ENCODE data around the gene STYX. TPM values are rescaled to one million over a fixed set of nuclear protein-coding genes. Genes with fewer than 3 reads are reported as not detected.
"Not testable (repeated sequence)": the region's sequence is repeated elsewhere in the genome, so short reads cannot be mapped to it uniquely, and the experiment has no call there.

The STYX gene
- total RNA-seq, 3 donors from 2014 or later, result 15.1 to 17.7 (median 16.0) TPM

GRCh38 chr14:52755607-52756316 is 25.8 kb downstream of the STYX start:
- no peaks in the 10 kb centered on the region for H3K9me3 ChIP-seq
- peaks cover 2% of the 10 kb centered on the region for H3K36me3 ChIP-seq
- H3K4me3 ChIP-seq, result no peak overlapping the region
- no peak for DNase-seq (ENCODE audit: low spot score in 2 of 2)
- intact Hi-C loops (cut with DNase I; ENCODE audit: low total_unique reads), result no loop called here
- no peak for TF ChIP-seq POLR2AphosphoS5 (IDR thresholded peaks at IDR 0.05)
- TF ChIP-seq, protein P1, sequence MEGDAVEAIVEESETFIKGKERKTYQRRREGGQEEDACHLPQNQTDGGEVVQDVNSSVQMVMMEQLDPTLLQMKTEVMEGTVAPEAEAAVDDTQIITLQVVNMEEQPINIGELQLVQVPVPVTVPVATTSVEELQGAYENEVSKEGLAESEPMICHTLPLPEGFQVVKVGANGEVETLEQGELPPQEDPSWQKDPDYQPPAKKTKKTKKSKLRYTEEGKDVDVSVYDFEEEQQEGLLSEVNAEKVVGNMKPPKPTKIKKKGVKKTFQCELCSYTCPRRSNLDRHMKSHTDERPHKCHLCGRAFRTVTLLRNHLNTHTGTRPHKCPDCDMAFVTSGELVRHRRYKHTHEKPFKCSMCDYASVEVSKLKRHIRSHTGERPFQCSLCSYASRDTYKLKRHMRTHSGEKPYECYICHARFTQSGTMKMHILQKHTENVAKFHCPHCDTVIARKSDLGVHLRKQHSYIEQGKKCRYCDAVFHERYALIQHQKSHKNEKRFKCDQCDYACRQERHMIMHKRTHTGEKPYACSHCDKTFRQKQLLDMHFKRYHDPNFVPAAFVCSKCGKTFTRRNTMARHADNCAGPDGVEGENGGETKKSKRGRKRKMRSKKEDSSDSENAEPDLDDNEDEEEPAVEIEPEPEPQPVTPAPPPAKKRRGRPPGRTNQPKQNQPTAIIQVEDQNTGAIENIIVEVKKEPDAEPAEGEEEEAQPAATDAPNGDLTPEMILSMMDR (IDR thresholded peaks at IDR 0.05), result no peak
- no peak for TF ChIP-seq POLR2A (IDR thresholded peaks at IDR 0.05)
- H3K27me3 ChIP-seq, result no peaks in the 10 kb centered on the region
- H3K27ac ChIP-seq, result no peak overlapping the region
- no peaks in the 10 kb centered on the region for H3K4me1 ChIP-seq

DNA sequence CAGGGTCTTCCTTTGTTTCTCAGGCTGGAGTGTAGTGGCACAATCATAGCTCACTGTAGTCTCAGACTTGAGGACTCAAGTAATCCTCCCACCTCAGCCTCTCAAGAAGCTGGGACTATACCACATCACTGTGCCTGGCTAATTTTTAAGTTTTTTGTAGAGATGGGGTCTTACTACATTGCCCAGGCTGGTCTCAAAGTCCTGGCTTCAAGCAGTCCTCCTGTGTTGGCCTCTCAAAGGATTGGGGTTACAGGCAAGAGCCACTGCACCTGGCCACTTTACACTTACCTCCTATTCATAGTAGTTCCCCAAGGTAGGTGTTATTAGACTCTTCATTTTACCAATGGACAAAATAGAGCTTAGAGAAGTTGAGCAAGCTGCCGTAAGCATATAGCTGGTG is 29.2 kb downstream of the STYX start:
- H3K27me3 ChIP-seq, result no peaks in the 10 kb centered on the region
- no peak for TF ChIP-seq POLR2AphosphoS5 (IDR thresholded peaks at IDR 0.05)
- TF ChIP-seq, protein P1 (IDR thresholded peaks at IDR 0.05), result no peak
- no peak for TF ChIP-seq POLR2A (IDR thresholded peaks at IDR 0.05)
- H3K9me3 ChIP-seq, result no peaks in the 10 kb centered on the region
- intact Hi-C loops (cut with DNase I; ENCODE audit: low total_unique reads), result no loop called here
- no peaks in the 10 kb centered on the region for H3K36me3 ChIP-seq
- H3K27ac ChIP-seq, result no peak overlapping the region
- no peak for DNase-seq (ENCODE audit: low spot score in 2 of 2)
- H3K4me3 ChIP-seq, result no peak overlapping the region
- no peaks in the 10 kb centered on the region for H3K4me1 ChIP-seq

- H3K4me1 ChIP-seq; H3K36me3 ChIP-seq; H3K4me3 ChIP-seq; intact Hi-C loops (cut with DNase I; ENCODE audit: low total_unique reads); H3K27ac ChIP-seq; H3K27me3 ChIP-seq; DNase-seq (ENCODE audit: low spot score in 2 of 2); H3K9me3 ChIP-seq: not testable (repeated sequence)
These were observed 33.0 kb downstream of the STYX start for GRCh38 chr14:52762923-52763322.

- TF ChIP-seq, protein P1 (IDR thresholded peaks at IDR 0.05), result no peak
- no peak for TF ChIP-seq POLR2AphosphoS5 (IDR thresholded peaks at IDR 0.05)
- no peak for TF ChIP-seq POLR2A (IDR thresholded peaks at IDR 0.05)
These were observed 37.3 kb downstream of the STYX start for GRCh38 chr14:52767058-52767833.

DNA sequence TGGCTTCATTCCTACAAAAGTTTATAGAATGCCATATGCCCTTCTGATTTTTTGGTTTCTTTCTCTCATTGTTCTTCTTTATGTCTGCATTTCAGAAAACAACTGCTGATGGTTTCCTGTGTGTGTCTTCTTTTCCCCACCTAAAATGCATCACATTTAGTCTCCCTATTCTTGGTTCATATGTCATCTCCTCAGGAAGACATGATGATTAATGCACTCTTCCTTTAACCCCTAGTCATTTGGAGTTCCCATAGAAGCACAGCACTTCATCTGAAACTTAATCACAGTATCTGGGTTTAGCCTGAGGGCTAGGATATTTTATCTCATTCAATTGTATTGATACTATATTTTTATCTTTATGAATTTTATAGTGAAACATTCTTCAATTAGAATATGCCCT is 39.9 kb downstream of the STYX start:
- Histone ChIP-seq H3K36me3 (no peaks in the 10 kb centered on the region), H3K27ac (no peak overlapping the region), H3K9me3 (no peaks in the 10 kb centered on the region), H3K4me1 (no peaks in the 10 kb centered on the region), H3K27me3 (no peaks in the 10 kb centered on the region), H3K4me3 (no peak overlapping the region)
- no peak for DNase-seq (ENCODE audit: low spot score in 2 of 2)
- intact Hi-C loops (cut with DNase I; ENCODE audit: low total_unique reads), result no loop called here
- TF ChIP-seq, protein P1 (IDR thresholded peaks at IDR 0.05), result no peak
- TF ChIP-seq POLR2AphosphoS5 (IDR thresholded peaks at IDR 0.05), result no peak
- TF ChIP-seq POLR2A (IDR thresholded peaks at IDR 0.05), result no peak

More at GRCh38 chr14:52767058-52767833, 37.3 kb downstream of the STYX start:
- intact Hi-C loops (cut with DNase I; ENCODE audit: low total_unique reads), result loop anchor here (2.0 kb wide), 1 partner anchor 62 kb away; no protein-coding TSS in a partner anchor
- Histone ChIP-seq H3K27me3 (no peaks in the 10 kb centered on the region), H3K4me3 (no peak overlapping the region), H3K36me3 (no peaks in the 10 kb centered on the region), H3K4me1 (no peaks in the 10 kb centered on the region), H3K27ac (no peak overlapping the region), H3K9me3 (no peaks in the 10 kb centered on the region)
- no peak for DNase-seq (ENCODE audit: low spot score in 2 of 2)
